Uterus (tissue), 2 donors: ENCODE measurements around the gene NKRF.

ENCODE experiments used
- POLR2A ChIP-seq, 2 donors: fragments of 450-650 bp; IDR thresholded peaks; one replicate each; pipeline ENCODE4 v1.6.1; 2016; ENCODE audit warnings: antibody characterized with exemption in 2 of 2, mild to moderate bottlenecking in 1 of 2, moderate library complexity in 1 of 2
- TF ChIP-seq, protein P1 (sequence below), 4 experiments: fragments of 200-600 bp in 2 of 4; fragments of 450-650 bp in 2 of 4; sonication (generic) in 2 of 4; IDR thresholded peaks; one replicate each; pipeline ENCODE4 v1.5.1; 2016 to 2019; ENCODE audit warnings: antibody characterized with exemption in 4 of 4, mild to moderate bottlenecking in 2 of 4, moderate library complexity in 1 of 4

DNA sequence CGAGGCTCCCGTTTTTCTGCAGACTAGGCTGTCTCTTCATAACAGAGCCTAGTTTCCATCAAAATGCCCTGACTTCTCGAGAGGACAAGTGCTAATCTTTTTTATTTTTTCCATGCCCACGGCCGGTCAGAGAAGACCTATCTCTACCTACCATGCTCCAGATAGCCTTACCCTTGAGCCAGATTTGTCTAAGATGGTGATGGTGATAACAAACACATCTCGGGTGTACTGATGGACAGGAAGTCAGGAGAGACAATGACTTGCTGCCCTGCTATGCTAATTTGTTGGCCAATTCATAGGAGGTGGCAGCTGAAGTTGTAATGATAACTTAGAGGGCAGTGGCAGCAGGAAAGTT is 42.2 kb upstream of the NKRF start:
- TF ChIP-seq, protein P1, sequence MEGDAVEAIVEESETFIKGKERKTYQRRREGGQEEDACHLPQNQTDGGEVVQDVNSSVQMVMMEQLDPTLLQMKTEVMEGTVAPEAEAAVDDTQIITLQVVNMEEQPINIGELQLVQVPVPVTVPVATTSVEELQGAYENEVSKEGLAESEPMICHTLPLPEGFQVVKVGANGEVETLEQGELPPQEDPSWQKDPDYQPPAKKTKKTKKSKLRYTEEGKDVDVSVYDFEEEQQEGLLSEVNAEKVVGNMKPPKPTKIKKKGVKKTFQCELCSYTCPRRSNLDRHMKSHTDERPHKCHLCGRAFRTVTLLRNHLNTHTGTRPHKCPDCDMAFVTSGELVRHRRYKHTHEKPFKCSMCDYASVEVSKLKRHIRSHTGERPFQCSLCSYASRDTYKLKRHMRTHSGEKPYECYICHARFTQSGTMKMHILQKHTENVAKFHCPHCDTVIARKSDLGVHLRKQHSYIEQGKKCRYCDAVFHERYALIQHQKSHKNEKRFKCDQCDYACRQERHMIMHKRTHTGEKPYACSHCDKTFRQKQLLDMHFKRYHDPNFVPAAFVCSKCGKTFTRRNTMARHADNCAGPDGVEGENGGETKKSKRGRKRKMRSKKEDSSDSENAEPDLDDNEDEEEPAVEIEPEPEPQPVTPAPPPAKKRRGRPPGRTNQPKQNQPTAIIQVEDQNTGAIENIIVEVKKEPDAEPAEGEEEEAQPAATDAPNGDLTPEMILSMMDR (IDR thresholded peaks at IDR 0.05), result no peak
- no peak for TF ChIP-seq POLR2A (IDR thresholded peaks at IDR 0.05)
